ENCODE data around the gene NCAM1. TPM values are rescaled to one million over a fixed set of nuclear protein-coding genes. Genes with fewer than 3 reads are reported as not detected.
A peak's percentile ranks its signal among the peaks of the same experiment; 100 is the strongest.

Gene NCAM1
- total RNA-seq, 1 donor from 2014 or later, result 332 TPM

- DNase-seq, result peak; percentile 71
- H3K4me1 ChIP-seq, result peaks cover 35% of the 10 kb centered on the region
- H3K27me3 ChIP-seq (ENCODE audit: low read depth), result no peaks in the 10 kb centered on the region
- H3K4me3 ChIP-seq, result no peak overlapping the region
- no peaks in the 10 kb centered on the region for H3K36me3 ChIP-seq
- no peaks in the 10 kb centered on the region for H3K9me3 ChIP-seq (replicated peaks)
- TF ChIP-seq CTCF (IDR thresholded peaks at IDR 0.05; ENCODE audit: borderline replicate concordance), result no peak
- H3K27ac ChIP-seq (replicated peaks), result peak overlapping the region; percentile 66
- intact Hi-C loops (cut with micrococcal nuclease), result no loop called here
These were observed 53.3 kb downstream of the NCAM1 start for GRCh38 chr11:113014262-113015097.

GRCh38 chr11:113015098-113015455 lies 53.9 kb downstream of the NCAM1 start:
- Histone ChIP-seq H3K4me1 (peaks cover 35% of the 10 kb centered on the region), H3K4me3 (no peak overlapping the region), H3K27ac (replicated peaks) (peak overlapping the region; percentile 66), H3K9me3 (replicated peaks) (no peaks in the 10 kb centered on the region), H3K27me3 (ENCODE audit: low read depth) (no peaks in the 10 kb centered on the region), H3K36me3 (no peaks in the 10 kb centered on the region)
- DNase-seq, result no peak
- TF ChIP-seq CTCF (IDR thresholded peaks at IDR 0.05; ENCODE audit: borderline replicate concordance), result no peak
- intact Hi-C loops (cut with micrococcal nuclease), result no loop called here

- no peak overlapping the region for H3K4me3 ChIP-seq
- no peak for DNase-seq
- H3K9me3 ChIP-seq (replicated peaks), result no peaks in the 10 kb centered on the region
- intact Hi-C loops (cut with micrococcal nuclease), result no loop called here
- H3K36me3 ChIP-seq, result no peaks in the 10 kb centered on the region
- TF ChIP-seq CTCF (IDR thresholded peaks at IDR 0.05; ENCODE audit: borderline replicate concordance), result no peak
- no peak overlapping the region for H3K27ac ChIP-seq (replicated peaks)
- peaks cover 35% of the 10 kb centered on the region for H3K4me1 ChIP-seq
- H3K27me3 ChIP-seq (ENCODE audit: low read depth), result no peaks in the 10 kb centered on the region
These were observed 55.7 kb downstream of the NCAM1 start for GRCh38 chr11:113016905-113017304.

GRCh38 chr11:113018913-113019312 lies 57.7 kb downstream of the NCAM1 start:
- TF ChIP-seq CTCF (IDR thresholded peaks at IDR 0.05; ENCODE audit: borderline replicate concordance), result no peak
- H3K4me1 ChIP-seq, result peaks cover 41% of the 10 kb centered on the region
- no peak for DNase-seq
- H3K36me3 ChIP-seq, result no peaks in the 10 kb centered on the region
- no peaks in the 10 kb centered on the region for H3K9me3 ChIP-seq (replicated peaks)
- H3K27me3 ChIP-seq (ENCODE audit: low read depth), result no peaks in the 10 kb centered on the region
- H3K27ac ChIP-seq (replicated peaks), result no peak overlapping the region
- no peak overlapping the region for H3K4me3 ChIP-seq
- intact Hi-C loops (cut with micrococcal nuclease), result no loop called here

GRCh38 chr11:113019711-113020110 lies 58.5 kb downstream of the NCAM1 start:
- intact Hi-C loops (cut with micrococcal nuclease), result no loop called here
- Histone ChIP-seq H3K27ac (replicated peaks) (no peak overlapping the region), H3K4me3 (no peak overlapping the region), H3K27me3 (ENCODE audit: low read depth) (no peaks in the 10 kb centered on the region), H3K4me1 (peaks cover 35% of the 10 kb centered on the region), H3K9me3 (replicated peaks) (no peaks in the 10 kb centered on the region), H3K36me3 (no peaks in the 10 kb centered on the region)
- TF ChIP-seq CTCF (IDR thresholded peaks at IDR 0.05; ENCODE audit: borderline replicate concordance), result no peak
- DNase-seq, result no peak

All from left ventricle myocardium inferior (tissue), 1 donor.